ENCODE measurements around the gene PGM1. TPM values are rescaled to one million over a fixed set of nuclear protein-coding genes. Genes with fewer than 3 reads are reported as not detected.

Gene PGM1
- total and polyA plus RNA-seq, 9 of the 15 experiments (the other 6 are each of a cell fraction or from before 2014, with no cell fraction given), result 0.03 to 0.31 (median 0.09) TPM; not detected in 5

DNA sequence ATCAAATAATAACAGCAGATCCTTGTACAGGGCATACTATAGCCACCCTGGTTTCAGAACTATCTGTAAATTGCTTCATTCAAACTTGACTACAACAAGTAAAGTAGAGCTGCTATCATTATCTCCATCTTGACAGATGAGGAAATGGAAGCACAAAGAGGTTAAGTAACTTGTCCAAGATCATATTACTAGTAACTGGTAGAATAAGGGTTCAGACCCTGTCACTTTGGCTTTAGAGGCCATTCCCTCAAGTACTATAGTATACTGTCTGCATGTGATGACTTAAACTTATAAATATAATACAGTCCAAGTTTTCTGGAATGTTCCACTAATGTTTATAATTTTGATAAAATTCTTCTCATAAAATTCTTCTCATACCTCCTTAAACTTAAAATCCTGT, 24.8 kb downstream of the PGM1 start:
- Histone ChIP-seq H3K4me3 (no peak overlapping the region), H3K27ac (ENCODE audit: extremely low read depth, low read depth, low read length) (no peak overlapping the region), H3K27me3 (ENCODE audit: control insufficient read depth in 2 of 2, insufficient read depth in 2 of 2, low read length in 2 of 2) (peaks cover 1 to 20% of the 10 kb centered on the region in 2 experiments), H3K9me3 (replicated peaks; ENCODE audit: control insufficient read depth, insufficient read depth, low read depth, low read length) (no peaks in the 10 kb centered on the region), H3K4me1 (replicated peaks in 1 of 2; ENCODE audit: control insufficient read depth in 2 of 2, insufficient read depth in 2 of 2, low read length in 2 of 2) (no peaks in the 10 kb centered on the region), H3K9me1 (ENCODE audit: control insufficient read depth, insufficient read depth, low read length) (no peaks in the 10 kb centered on the region), H3K9ac (ENCODE audit: insufficient read depth in 1 of 2, low read depth in 2 of 2, low read length in 2 of 2) (no peak overlapping the region), H2AFZ (ENCODE audit: low read depth, low read length) (no peak overlapping the region), H3K36me3 (ENCODE audit: control insufficient read depth, insufficient read depth, low read length) (no peaks in the 10 kb centered on the region), H3K4me2 (ENCODE audit: insufficient read depth, low read length) (no peak overlapping the region), H3K79me2 (ENCODE audit: control insufficient read depth, insufficient read depth, low read length) (no peaks in the 10 kb centered on the region), H4K20me1 (replicated peaks; ENCODE audit: control insufficient read depth, insufficient read depth, low read length) (no peaks in the 10 kb centered on the region)
- CTCF ChIA-PET (ENCODE audit: low intra/inter-chr PET ratio), result no interaction called here
- in situ Hi-C loops (cut with MboI) (loop anchor here (5.0 kb wide), 1 partner anchor 624 kb away; no protein-coding TSS in a partner anchor), intact Hi-C loops (cut with micrococcal nuclease) (no loop called here)
- BruUV-seq (replicated peaks), result no TSS peak
- no peak for TF ChIP-seq RAD21 (CRISPR knock-in tag; conservative IDR thresholded peaks at IDR 0.05 in 1 of 2, IDR thresholded peaks at IDR 0.05 in 1 of 2)
- TF ChIP-seq CREB3L1 (IDR thresholded peaks at IDR 0.05; ENCODE audit: borderline replicate concordance, low read depth), result no peak
- TF ChIP-seq, protein P1, sequence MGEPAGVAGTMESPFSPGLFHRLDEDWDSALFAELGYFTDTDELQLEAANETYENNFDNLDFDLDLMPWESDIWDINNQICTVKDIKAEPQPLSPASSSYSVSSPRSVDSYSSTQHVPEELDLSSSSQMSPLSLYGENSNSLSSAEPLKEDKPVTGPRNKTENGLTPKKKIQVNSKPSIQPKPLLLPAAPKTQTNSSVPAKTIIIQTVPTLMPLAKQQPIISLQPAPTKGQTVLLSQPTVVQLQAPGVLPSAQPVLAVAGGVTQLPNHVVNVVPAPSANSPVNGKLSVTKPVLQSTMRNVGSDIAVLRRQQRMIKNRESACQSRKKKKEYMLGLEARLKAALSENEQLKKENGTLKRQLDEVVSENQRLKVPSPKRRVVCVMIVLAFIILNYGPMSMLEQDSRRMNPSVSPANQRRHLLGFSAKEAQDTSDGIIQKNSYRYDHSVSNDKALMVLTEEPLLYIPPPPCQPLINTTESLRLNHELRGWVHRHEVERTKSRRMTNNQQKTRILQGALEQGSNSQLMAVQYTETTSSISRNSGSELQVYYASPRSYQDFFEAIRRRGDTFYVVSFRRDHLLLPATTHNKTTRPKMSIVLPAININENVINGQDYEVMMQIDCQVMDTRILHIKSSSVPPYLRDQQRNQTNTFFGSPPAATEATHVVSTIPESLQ (CRISPR knock-in tag; IDR thresholded peaks at IDR 0.05), result no peak
- no peak for TF ChIP-seq ZNF3 (CRISPR knock-in tag; IDR thresholded peaks at IDR 0.05)
- no peak for TF ChIP-seq ZNF561 (CRISPR knock-in tag; conservative IDR thresholded peaks at IDR 0.05)
- no peak for TF ChIP-seq USF2 (CRISPR knock-in tag; IDR thresholded peaks at IDR 0.05)
- TF ChIP-seq EP400 (IDR thresholded peaks at IDR 0.05), result no peak
- no peak for TF ChIP-seq RB1 (IDR thresholded peaks at IDR 0.05; ENCODE audit: low read depth)
- no peak for TF ChIP-seq GABPB1 (CRISPR knock-in tag; IDR thresholded peaks at IDR 0.05)
- TF ChIP-seq ZC3H8 (IDR thresholded peaks at IDR 0.05), result no peak
- TF ChIP-seq SMARCA4 (IDR thresholded peaks at IDR 0.05), result no peak
- no peak for TF ChIP-seq POLR2AphosphoS5 (IDR thresholded peaks at IDR 0.05; ENCODE audit: control insufficient read depth, insufficient read depth, low read depth, low read length)
- FAIRE-seq (no peak), DNase-seq (ENCODE audit: extremely low read depth in 1 of 4, low spot score in 3 of 4) (no peak), ATAC-seq (no peak)
- POLR2A ChIA-PET, result no interaction called here

All from K562 (cell line).